ENCODE measurements around the gene TGFBR2.

The TGFBR2 gene

GRCh38 chr3:30723211-30723610 lies 116.8 kb downstream of the TGFBR2 start:
- H3K36me3 Mint-ChIP-seq, result no peaks in the 10 kb centered on the region
- ATAC-seq, result no peak
- H3K27ac Mint-ChIP-seq, result no peak overlapping the region
- no peaks in the 10 kb centered on the region for H3K4me1 Mint-ChIP-seq
- no peaks in the 10 kb centered on the region for H3K9me3 Mint-ChIP-seq
- no peak overlapping the region for H3K4me3 Mint-ChIP-seq
- peaks cover 24% of the 10 kb centered on the region for H3K27me3 Mint-ChIP-seq

- Mint-ChIP-seq H3K4me1 (no peaks in the 10 kb centered on the region), H3K27me3 (peaks cover 8% of the 10 kb centered on the region), H3K27ac (no peak overlapping the region), H3K4me3 (no peak overlapping the region), H3K9me3 (no peaks in the 10 kb centered on the region), H3K36me3 (no peaks in the 10 kb centered on the region)
- ATAC-seq, result no peak
These were observed 118.5 kb downstream of the TGFBR2 start for GRCh38 chr3:30724863-30725262.

- Mint-ChIP-seq H3K27me3 (peaks cover under 1% of the 10 kb centered on the region), H3K27ac (no peak overlapping the region), H3K4me3 (no peak overlapping the region), H3K9me3 (no peaks in the 10 kb centered on the region), H3K4me1 (no peaks in the 10 kb centered on the region), H3K36me3 (no peaks in the 10 kb centered on the region)
- ATAC-seq, result no peak
These were observed 121.7 kb downstream of the TGFBR2 start for GRCh38 chr3:30728143-30728542.

GRCh38 chr3:30729512-30729911 lies 123.1 kb downstream of the TGFBR2 start:
- no peak overlapping the region for H3K27ac Mint-ChIP-seq
- no peak for ATAC-seq
- H3K4me3 Mint-ChIP-seq, result no peak overlapping the region
- H3K27me3 Mint-ChIP-seq, result peaks cover 10% of the 10 kb centered on the region
- H3K9me3 Mint-ChIP-seq, result no peaks in the 10 kb centered on the region
- peaks cover 4% of the 10 kb centered on the region for H3K4me1 Mint-ChIP-seq
- H3K36me3 Mint-ChIP-seq, result no peaks in the 10 kb centered on the region

GRCh38 chr3:30729936-30730335 lies 123.5 kb downstream of the TGFBR2 start:
- no peak for ATAC-seq
- H3K27ac Mint-ChIP-seq, result no peak overlapping the region
- H3K9me3 Mint-ChIP-seq, result no peaks in the 10 kb centered on the region
- no peaks in the 10 kb centered on the region for H3K36me3 Mint-ChIP-seq
- peaks cover 14% of the 10 kb centered on the region for H3K27me3 Mint-ChIP-seq
- H3K4me1 Mint-ChIP-seq, result peaks cover 4% of the 10 kb centered on the region
- no peak overlapping the region for H3K4me3 Mint-ChIP-seq

GRCh38 chr3:30730967-30731366 lies 124.6 kb downstream of the TGFBR2 start:
- ATAC-seq, result no peak
- Mint-ChIP-seq H3K9me3 (peaks cover 5% of the 10 kb centered on the region), H3K4me3 (no peak overlapping the region), H3K27ac (no peak overlapping the region), H3K36me3 (no peaks in the 10 kb centered on the region), H3K27me3 (peaks cover 22% of the 10 kb centered on the region), H3K4me1 (peaks cover 4% of the 10 kb centered on the region)

- Mint-ChIP-seq H3K27me3 (peaks cover 22% of the 10 kb centered on the region), H3K9me3 (peaks cover 5% of the 10 kb centered on the region), H3K4me1 (peaks cover 4% of the 10 kb centered on the region), H3K27ac (no peak overlapping the region), H3K36me3 (no peaks in the 10 kb centered on the region), H3K4me3 (no peak overlapping the region)
- ATAC-seq, result no peak
These were observed 126.8 kb downstream of the TGFBR2 start for GRCh38 chr3:30733209-30733608.

- Mint-ChIP-seq H3K27ac (no peak overlapping the region), H3K4me3 (no peak overlapping the region), H3K4me1 (peaks cover 4% of the 10 kb centered on the region), H3K36me3 (no peaks in the 10 kb centered on the region), H3K27me3 (peaks cover 22% of the 10 kb centered on the region), H3K9me3 (peaks cover 5% of the 10 kb centered on the region)
- no peak for ATAC-seq
These were observed 127.3 kb downstream of the TGFBR2 start for GRCh38 chr3:30733696-30734095.

- Mint-ChIP-seq H3K9me3 (peaks cover 5% of the 10 kb centered on the region), H3K4me3 (no peak overlapping the region), H3K4me1 (peaks cover 4% of the 10 kb centered on the region), H3K27me3 (peaks cover 22% of the 10 kb centered on the region), H3K36me3 (no peaks in the 10 kb centered on the region), H3K27ac (no peak overlapping the region)
- no peak for ATAC-seq
These were observed 131.5 kb downstream of the TGFBR2 start for GRCh38 chr3:30737743-30738499.

- H3K9me3 Mint-ChIP-seq, result peaks cover 5% of the 10 kb centered on the region
- H3K4me1 Mint-ChIP-seq, result peaks cover 3% of the 10 kb centered on the region
- H3K36me3 Mint-ChIP-seq, result no peaks in the 10 kb centered on the region
- no peak overlapping the region for H3K27ac Mint-ChIP-seq
- no peak overlapping the region for H3K4me3 Mint-ChIP-seq
- no peak for ATAC-seq
- peaks cover 16% of the 10 kb centered on the region for H3K27me3 Mint-ChIP-seq
These were observed 132.2 kb downstream of the TGFBR2 start for GRCh38 chr3:30738605-30739004.

- Mint-ChIP-seq H3K4me3 (no peak overlapping the region), H3K27ac (no peak overlapping the region), H3K27me3 (no peaks in the 10 kb centered on the region), H3K36me3 (no peaks in the 10 kb centered on the region), H3K4me1 (no peaks in the 10 kb centered on the region), H3K9me3 (no peaks in the 10 kb centered on the region)
- ATAC-seq, result no peak
These were observed 135.5 kb downstream of the TGFBR2 start for GRCh38 chr3:30741889-30742288.

GRCh38 chr3:30742796-30743619 lies 136.6 kb downstream of the TGFBR2 start:
- H3K36me3 Mint-ChIP-seq, result no peaks in the 10 kb centered on the region
- no peaks in the 10 kb centered on the region for H3K4me1 Mint-ChIP-seq
- no peaks in the 10 kb centered on the region for H3K9me3 Mint-ChIP-seq
- no peak overlapping the region for H3K27ac Mint-ChIP-seq
- H3K27me3 Mint-ChIP-seq, result no peaks in the 10 kb centered on the region
- H3K4me3 Mint-ChIP-seq, result no peak overlapping the region
- ATAC-seq, result no peak
